Glomerular visceral epithelial cell (primary cell): Measurements from ENCODE around the gene IL1RL2.

ENCODE experiments used
- DNase-seq: peaks from one replicate; pipeline ENCODE4 v3.0.0-alpha.2; 2016; ENCODE audit errors: extremely low spot score

IL1RL2 gene

DNA sequence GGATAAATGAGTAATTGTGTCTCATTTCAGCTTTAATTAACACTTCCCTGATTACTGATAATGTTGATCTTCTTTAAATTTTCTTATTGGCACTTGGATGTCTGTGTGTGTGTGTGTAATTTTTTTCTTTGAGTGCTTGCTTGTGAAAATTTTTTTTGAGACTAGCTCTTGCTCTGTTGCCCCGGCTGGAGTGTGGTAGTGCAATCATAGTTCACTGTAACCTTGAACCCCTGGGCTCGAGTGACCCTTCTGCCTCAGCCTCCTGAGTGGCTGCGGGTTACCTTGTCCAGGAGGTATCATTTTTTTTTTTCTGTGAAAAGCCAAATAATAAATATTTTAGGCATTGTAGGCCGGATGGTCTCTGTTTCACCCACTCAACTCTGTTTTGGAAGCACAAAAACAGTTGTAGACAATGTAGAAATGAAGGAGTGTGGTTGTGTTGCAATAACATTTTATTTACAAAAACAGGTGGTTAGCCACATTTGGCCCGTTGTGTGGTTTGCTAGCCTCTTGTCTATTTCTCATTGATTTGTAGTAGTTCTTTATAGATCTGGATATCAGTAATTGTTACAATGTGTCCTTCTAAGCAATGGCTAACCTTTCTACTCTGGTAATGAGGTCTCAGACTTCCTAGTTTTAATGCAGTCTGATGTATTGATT is 7.9 kb downstream of the IL1RL2 start:
- DNase-seq: no peak

DNA sequence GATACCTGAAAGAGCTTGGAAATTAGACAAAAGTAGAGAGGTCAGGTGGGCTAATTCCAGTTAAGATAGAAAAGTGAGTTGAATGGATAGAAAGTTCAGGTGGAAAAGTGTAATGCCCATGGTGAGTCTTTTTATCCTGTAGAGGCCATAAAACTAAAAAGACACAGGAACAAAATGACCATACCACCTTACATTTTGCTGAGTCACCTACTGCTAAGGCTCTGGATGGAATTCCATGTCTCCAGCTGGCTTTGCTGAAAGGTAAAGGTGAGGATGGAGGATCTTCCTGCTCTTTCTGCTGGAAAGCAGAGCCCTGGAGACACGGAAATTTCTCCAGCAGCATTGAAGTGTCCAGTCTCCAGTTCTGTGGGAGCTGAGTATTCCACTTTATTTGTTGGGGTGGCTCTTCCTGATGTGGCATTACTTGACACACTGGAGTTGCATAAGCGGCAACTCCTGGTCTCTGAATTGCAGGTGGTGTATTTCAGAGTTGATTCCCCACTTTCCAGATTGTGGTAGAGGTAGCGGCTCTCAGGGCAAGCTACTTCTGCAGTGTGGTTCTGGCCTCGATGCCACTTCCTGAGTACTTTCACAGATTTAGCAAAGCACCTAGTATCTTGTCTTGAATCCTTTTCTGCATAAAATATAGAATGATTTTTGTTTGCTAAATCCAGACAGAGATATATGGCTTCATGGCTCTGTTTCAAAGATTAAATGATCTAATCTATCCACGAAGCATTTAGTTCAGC is 10.7 kb downstream of the IL1RL2 start:
- DNase-seq: no peak

DNA sequence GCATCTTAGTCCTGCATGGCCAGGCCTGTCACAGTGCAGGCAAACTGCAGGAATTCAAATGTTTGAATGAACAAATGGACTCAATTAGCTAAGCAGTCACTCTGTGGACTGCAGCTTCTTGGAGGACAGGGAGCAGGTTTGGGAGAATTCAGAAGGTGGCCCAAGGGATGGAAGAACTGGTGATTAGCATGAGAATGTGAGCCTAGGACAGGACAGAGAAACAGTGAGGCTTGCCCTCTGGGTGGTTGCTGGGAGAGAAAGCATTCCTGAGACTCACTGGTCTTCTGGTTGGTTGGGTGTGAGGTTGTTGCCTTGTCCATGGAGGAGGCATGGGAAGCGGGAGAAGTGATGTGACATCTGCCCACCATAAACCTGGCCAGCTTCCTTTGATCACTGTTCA is 13.7 kb downstream of the IL1RL2 start:
- no peak for DNase-seq

DNA sequence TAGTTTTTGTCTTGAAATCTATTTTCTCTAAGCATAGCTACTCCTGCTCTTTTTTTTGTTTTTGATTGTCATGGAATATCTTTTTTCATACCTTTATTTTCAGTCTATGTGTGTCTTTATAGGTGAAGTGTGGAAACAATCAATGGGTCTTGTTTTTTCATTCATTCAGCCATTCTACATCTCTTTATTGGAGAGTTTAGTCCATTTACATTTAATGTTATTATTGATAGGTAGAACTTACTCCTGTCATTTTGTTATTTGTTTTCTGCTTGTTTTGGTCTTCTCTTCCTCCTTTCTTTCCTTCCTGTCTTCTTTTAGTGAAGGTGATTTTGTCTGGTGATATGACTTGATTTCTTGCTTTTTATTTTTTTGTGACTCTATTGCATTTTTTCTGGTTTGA is 17.8 kb downstream of the IL1RL2 start:
- no peak for DNase-seq

DNA sequence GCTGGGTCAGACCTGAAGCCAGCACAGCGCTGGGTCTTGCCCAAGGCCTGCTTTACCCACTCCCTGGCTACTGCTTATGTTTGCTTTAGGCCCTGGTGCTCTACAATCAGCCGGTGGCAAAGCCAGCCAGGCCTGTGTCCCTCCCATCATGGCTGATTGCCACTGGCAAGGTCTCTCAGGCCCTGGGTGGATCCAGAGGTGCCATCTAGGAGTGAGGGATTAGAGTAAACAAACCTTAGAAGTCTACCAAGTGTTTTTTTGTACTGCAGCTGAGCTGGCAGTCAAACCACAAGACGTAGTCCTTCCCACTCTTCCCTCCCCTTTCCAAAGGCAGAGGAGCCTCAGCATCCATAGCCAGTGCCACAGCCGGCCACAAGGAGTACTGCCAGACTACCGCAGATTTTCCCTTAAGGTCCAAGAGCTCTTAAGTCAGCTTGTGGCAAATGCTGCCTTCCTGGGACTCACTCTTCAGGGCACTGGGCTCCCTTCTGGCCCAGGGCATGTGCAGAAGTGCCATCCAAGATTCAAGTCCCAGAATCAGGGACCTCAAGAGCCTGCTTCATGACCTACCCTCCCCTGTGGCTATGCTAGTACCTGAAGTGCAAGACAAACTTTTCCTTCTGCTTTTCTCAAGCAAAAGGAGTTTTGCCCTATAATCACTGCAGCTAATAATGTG is 20.0 kb downstream of the IL1RL2 start:
- DNase-seq: no peak

DNA sequence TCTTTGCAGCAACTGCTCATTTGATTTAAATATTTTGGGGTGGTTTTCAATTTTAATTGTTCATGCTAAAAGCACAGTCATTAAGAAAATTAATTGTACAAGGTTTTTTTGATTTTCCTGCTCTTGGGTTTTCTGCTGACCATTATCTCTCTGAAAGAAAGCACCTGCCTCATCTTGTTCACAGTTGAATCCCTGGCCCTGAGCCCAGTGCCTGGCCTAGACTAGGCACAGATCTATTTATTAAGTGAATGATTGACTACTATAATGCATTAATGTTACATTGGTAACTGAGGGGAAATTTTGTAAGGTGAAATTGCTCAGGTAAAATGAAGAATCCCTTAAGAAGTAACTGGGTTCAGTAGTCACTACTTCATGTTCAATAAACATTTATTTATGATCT is 22.0 kb downstream of the IL1RL2 start:
- no peak for DNase-seq

DNA sequence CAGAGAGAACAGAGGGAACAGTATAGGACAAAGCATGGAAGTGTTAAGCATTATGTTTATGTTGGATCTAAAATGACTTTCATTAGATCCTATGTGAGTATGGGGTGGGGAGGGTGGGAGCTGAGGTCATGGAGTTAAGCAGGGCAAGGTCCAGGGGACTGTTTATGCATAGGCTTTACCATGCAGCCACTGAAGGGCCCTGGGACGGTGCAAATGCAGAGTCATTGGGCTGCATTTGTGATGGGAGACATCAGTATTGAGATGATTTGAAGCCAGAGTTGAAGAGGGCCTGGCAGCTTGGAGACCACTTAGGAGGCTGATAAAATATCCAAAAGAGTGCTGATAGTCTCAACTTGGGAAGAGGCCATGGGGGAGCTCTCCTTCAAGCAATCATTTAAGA is 22.7 kb downstream of the IL1RL2 start:
- DNase-seq: no peak

DNA sequence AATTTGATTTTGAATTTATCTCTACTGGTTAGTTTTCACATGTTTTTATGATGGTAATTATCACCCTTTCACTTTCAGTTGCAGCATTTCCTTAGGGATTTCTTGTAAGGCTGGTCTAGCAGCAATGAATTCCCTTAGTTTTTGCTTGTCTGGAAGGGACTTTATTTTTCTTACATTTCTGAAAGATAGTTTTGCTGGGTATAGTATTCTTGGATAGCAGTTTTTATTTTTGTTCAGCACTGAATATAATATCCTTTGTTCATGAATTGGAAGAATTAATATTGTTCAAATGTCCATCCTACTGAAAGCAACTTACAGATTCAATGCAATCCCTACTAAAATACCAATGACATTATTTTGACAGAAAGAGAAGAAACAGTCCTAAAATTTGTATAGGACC is 30.2 kb downstream of the IL1RL2 start:
- no peak for DNase-seq

DNA sequence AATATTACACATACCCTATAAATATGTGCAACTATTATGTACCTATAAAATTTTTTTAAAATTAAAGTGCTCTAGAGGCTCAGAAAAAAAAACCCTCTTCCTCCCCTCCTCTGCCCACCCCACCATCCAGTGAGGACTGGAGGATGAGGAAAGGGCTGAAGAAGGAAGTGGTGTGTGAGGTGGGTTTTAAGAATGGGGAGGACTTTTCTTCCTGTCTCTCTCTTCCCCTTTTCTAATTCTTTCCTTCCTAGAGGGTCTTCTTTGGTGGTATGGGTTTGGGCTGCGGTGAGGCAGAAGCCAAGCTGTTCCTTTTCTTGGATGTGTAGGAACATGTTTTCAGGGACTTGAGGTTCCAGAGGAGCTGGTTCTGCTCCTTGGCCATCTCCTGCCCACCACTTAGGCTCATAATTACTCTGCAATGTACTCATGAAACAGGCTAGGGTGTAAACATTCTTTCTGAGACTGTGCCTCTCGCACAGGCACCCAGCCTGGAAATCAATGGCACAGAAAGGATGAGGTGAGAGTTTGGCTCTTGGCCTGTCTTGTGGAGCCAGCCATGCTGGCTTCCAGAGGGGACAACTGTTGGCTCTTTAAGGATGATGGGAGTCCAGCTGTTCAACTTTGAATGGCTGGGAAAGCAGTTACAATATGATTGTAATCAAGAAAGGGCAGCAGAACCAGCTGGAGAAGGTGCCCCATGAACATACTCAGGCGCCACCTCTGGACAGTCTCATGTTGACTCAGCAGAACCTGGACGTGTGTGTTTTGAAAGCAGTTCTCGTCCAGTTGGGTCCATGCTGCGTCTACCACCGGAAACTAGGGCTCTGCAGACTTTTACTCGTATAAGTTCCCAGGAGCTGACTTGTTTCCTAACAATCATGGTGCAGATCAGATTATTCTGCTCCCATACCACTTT is 38.3 kb downstream of the IL1RL2 start:
- no peak for DNase-seq

DNA sequence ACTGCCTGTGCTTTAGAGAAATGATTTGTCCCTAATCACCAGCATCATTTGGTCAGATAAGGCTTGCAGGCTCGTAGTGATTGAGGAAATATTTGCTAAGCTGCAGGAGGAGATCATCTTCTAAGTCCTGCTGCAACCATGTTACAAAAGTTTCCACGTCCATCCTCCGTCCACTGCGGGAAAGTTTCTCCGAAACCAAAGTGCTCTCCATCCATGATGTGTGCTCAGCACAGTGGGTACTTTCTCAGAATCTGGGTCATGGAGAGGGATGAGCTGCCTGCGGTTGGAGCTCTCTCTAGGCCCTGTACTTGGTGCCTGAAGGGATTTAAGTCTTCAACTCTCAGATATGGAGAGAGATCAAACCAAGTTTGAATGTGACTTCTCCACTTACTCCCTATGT is 39.3 kb downstream of the IL1RL2 start:
- DNase-seq: no peak

DNA sequence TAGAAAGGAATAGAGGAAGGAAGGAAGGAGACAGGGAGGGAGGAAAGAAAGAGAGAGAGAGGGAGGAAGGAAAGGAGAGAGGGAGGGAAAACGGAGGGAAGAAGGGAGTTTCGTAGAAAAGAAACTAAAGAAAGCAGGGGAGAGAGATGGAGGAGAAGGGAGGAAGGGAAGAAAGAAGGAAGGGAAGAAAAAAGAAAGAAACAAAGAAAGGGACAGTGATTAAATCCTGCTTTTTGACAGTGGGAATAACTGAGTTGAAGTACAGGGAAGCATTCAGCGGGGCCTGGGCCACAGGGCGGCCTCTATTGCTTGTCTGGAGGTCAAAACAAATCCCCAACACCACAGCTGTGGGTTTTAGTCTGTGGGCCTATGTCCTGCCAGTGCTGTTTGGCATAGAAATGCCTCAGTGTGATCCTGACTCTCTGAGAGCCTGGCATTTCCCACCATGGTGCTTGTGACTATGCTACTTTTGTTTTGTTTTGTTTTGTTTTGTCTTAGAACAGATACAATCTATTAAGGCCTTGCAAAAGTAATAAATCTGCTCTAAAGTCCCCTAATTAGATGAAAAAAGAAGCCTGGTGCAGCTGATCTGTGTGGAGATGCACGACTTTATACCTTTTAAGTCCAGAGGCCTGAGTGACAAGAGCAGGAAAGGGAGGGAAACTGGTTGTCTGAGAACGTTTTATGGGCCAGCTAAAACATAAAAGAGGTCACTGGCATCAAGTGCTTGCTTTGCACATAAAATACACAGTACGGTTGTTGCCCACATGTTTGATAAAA is 40.0 kb downstream of the IL1RL2 start:
- DNase-seq: no peak

DNA sequence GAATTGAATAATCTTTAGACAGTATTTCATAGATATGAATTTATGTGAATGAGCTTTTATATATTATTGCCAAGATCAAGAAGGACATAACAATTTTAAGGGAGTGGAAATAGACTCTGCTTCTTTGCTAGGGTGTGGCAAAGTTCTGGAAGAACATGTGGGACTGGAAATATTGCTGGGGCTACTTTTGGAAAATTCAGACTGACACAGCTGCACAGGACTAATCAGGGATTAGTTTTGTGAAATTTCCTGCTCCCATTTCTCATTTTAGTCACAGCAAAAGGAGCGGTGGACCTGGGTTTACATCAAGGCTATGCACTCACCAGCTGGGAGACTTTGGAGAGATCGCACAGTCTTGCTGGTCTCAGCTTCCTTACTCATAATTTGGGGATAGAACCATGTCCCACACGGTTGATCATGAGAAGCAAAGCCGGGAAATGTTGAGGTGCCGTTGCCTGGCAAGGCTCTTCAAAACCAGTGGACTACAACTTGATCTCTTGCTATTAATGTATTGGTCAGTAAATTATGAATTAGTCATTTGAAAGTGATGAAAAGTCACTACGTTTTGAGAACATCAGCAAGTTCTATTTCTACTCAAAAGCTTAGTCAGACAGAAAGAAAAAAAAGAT is 42.4 kb downstream of the IL1RL2 start:
- DNase-seq: no peak

DNA sequence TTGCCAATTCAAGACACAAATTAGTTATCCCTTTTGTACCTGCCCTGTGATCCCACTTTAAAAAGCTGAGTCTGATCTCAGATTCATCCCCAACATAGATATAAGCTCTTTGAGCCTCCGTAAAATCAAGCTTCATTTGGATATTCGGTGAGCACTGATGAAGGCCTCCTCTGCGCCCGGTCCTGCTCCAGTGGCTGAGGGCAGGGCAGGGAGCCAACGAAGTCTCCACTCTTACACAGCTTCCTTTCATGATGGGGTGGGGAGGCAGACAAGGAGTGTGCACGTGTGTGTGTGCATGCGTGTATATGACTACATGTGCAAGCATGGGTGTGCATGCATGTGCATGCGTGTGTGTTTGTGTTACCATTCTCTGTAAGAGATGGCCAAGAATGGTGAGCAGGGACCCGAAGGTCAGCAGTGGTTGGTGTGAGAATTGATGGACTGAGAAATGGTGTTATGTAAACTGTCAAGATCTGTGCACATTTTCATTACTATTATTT is 43.6 kb downstream of the IL1RL2 start:
- no peak for DNase-seq

DNA sequence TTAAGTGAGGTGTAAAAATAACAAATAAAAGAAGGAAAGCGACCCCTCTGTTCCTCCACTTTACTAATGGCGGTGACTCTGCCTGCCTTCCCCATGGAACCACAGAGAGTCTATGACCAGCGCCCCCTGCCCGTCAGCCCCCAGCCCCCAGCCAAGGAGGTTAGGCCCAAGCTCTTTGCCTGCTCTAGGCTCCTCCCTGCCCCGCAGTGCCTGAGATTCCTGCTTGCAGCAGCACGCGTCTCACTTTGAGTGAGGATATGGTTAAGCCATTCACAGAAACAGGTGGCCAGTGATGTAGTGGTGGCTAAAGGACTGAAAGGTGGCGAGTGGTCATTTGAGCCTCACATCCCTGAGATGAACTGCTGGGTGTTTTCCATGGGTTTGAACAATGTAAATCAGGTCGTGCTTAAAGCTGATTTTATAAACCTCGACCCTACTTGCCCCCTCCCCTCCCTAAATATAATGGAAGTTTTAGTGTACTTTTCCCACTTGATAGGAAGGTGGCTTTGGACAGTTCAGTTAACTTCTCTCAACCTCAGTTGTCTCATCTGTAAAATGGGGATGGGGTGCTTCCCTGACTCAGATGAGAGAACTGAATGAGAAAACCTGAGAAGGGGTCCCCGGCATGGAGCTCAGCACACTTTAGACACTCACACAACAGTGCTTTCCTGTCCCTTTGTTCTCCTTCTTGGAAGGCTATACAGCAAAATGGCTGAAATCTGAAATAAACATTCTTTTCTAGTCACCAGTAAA is 46.5 kb downstream of the IL1RL2 start:
- no peak for DNase-seq

DNA sequence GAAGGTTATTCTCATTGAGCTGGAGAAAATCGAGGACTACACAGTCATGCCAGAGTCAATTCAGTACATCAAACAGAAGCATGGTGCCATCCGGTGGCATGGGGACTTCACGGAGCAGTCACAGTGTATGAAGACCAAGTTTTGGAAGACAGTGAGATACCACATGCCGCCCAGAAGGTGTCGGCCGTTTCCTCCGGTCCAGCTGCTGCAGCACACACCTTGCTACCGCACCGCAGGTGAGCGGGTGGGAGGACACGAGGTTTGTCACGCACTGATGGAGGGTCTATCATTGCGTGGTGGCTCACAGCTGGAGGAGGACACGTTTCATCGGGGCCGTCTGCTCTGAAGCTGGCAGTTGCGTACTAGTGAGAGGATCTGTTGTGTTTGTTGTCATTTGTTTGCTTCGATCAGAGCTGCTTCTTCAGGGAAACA is 48.2 kb downstream of the IL1RL2 start:
- DNase-seq: no peak

DNA sequence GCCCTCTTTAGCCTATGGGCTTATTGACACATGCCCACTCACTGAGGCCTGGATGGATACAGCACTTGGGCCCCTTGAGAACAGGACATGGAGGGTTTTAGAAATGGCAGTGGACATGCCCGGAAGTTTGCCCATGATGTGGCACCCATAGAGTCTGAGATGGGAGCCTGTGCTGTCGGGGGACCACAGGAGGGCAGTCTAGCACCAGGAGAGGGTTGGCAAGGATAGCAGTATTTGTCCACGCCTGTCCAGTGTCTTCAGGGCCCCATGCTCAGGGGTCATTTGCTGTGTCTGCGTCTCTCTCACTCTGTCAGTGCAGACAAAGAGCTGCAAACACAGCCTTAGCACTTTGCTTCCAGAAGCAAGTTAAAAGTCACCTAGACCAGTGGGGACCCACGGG is 48.7 kb downstream of the IL1RL2 start:
- DNase-seq: no peak

DNA sequence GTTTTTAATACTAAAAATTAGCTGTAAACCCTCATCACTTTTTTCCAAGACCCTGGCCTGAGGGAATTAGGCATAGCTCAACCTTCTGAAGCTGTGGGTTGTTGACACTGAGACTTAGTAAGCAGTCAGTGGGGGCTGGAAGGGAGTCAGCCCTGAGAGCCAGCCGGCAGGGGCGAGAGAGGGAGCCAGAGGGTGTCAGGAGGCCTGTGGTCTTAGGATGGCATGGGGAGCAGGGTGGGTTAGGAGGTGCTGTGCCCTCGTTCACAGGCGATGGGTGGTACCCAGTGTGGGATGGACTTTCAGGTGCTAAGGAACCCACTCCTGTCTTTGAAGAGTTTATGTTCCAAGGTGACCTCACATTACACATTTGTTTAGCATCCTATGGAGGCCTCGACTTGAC is 49.3 kb downstream of the IL1RL2 start:
- DNase-seq: no peak

DNA sequence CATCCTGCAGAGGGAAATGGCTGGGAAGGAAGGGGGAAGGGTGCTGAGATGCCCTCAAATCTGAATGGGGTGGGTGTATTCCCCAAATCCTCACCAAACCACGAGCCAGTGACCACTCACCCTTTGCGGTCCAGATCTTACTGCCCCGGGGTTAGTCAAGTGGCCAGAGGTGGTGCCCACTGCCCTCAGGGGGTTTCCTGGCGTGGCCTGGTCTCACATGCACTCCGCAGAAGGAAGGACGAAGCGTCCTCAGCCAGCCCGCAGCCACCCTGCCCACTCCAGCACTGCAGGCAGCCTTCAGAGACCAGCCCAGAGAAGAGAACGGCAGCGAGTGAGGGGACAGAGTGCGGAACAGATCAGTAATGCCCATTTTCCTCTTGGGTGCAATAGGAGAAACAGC is 50.4 kb downstream of the IL1RL2 start:
- no peak for DNase-seq

DNA sequence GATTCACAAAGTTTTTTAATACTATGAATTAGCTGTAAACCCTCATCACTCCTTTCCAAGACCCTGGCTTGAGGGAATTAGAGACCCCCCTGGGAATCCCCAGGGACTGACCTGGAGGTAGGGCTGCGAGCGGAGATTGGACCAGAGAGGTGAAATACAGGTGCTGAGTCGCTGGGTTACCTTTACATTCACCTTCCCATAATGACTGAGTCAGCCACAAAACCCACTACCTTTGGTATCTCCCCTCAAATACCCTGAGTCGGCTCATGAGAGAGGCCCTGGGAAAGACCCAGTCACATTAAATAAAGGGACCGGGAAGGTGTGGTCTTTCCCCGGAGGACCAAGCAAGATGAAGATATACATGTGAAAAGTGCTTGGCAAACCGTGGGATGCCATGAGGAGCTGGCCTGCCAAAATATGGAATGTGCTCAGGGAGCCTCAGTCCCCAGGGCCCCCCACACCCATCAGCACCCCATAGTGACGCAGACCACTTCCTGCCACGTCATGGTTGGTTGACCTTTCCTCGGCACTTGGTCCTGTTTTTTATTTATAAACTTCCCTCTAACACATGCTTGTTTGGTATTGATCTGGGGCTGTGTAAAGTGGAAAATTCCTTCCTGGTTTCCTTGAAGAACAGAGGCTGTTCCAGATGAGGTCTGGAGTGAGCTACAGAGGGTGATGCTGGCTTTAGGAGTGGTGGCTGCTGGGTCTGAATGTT is 51.4 kb downstream of the IL1RL2 start:
- no peak for DNase-seq
